ENCODE measurements around the gene PDE4B.

PDE4B gene

DNA sequence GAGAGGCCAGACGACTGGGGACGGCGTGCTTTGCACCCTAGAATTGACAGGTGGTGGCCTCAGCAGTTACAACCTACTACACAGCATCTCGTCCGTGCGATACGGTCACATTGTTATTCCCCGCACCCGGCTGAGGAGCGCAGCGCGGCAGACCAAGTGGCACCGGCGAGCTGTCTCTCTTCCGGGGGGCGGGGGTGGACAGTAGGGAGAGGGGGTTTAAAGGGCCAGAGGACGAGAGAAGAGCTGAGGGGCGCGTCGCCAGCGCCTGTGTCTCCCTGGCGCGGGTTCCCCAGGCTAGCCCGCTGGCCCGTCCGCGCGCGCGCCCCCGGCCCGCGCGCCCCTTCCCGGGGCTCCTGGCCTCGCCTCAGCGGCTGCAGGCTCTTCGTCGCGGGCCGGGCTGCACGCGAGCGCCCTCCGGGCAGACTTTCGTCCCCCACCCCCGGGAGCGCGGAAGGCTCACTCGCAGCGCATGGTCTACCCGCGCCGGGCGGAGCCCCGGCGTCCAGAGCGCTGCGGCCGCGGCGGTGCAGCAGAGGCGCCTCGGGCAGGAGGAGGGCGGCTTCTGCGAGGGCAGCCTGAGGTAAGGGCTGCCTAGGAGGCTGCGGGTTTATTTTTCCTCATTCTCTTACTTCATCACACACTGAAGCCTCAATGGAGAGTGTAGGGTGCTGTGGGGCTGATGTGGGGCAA, at the start of gene PDE4B:
Gene PDE4B (plus strand): TSS at position 227 of the 690 bp plus-strand sequence.
- DNase-seq = peak in 11 of 58 donors; percentile 1 to 68 (median 36)

- no peak for DNase-seq
Measured at GRCh38 chr1:65744731-65745130, 48.0 kb upstream of the PDE4B start.

GRCh38 chr1:65751961-65752360, 40.7 kb upstream of the PDE4B start:
- DNase-seq = no peak

GRCh38 chr1:65756616-65757015, 36.1 kb upstream of the PDE4B start:
- DNase-seq = no peak

DNA sequence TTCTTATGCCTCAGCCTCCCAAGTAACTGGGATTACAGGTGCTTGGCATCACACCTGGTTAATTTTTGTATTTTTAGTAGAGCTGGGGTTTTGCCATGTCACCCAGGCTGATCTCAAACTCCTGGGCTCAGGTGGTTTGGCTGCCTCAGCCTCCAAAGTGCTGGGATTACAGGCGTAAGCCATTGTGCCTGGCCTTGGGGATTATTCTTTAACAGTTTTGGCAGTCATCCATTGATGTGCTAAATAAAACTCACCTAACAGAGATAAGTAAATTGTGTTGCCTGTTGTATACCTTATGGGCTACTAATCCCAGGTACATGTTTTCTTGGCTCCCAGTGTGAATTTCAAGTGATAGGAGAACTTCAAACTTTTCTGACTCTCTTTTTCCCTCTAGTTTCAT, 35.2 kb upstream of the PDE4B start:
- DNase-seq = no peak

DNA sequence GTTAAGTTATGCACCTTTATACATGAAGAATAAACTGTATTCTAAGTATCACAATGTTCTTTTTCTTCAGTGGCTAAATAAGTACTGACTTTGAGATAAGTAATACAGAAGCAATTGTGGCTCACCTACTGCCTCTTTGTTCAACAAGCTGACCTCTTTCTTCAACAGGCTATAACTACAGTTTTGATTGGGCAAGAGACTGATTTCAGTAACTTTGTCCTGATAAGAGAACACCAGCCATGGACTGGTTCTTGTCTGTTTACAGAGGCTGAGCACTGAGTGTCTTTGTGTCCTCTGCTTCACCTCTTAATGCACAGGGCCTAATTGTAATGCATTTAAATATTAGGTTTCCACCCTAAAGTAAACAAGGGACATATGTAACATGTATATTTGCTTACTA, 34.6 kb upstream of the PDE4B start:
- peak in 1 of 58 donors; percentile 0 for DNase-seq

DNA sequence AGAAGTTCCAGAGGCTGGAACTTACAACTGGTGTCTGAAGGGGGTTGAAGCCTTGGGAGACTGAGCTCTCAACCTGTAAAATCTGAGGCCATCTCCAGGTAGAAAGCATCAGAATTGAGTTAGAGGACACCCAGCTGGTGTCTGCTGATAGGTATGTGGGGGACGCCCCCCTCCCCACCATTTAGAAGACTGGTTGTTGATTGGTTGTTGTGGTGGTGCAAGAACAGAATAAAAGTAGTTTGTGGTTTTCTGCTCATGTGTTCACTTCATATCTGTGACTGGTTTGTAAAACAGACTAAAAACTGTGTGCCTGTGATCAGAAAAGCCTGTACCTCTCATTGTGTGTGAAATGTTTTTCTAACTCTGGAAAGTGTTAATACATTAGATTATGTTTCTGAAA, 33.2 kb upstream of the PDE4B start:
- no peak for DNase-seq

DNA sequence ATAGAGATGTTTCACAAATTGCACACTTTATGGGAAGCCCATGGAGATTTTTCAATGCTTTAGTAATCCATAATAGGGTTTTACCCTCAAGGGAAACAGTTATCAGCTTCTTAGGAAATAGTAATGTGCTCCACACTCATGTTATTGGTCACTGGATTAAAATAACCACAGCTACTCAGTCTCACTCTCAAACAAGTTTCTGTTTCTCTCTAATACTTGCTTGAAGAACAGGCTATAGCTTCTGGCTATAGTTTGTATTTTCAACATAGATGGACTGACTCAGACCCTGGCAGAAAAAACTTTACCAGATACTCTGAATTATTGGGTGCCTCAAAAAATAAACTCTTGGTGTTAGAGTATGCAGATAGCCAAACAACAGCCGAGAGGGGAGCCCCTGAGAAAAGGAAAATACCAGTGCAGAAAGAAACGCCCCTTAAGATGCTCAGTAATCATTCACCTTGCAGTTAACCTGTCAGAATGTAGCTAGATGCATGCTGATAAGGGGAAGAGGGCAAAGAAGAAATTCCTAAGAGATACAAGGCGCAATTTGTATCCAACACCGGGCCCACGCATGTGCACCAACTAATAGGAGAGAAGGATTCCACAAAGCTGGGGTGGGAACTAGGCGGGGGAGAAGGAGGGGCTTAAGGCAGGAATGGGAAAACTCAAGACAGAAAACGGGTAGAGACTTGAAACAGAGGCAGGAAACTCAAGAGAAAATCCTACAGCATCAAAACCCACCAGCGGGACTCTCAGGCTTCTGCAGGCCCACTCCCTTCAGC, 30.4 kb upstream of the PDE4B start:
- no peak for DNase-seq

- no peak for DNase-seq
Measured at GRCh38 chr1:65764052-65764451, 28.6 kb upstream of the PDE4B start.

- no peak for DNase-seq
Measured at GRCh38 chr1:65765631-65766030, 27.1 kb upstream of the PDE4B start.

- DNase-seq = no peak
Measured at GRCh38 chr1:65769636-65770035, 23.1 kb upstream of the PDE4B start.

DNA sequence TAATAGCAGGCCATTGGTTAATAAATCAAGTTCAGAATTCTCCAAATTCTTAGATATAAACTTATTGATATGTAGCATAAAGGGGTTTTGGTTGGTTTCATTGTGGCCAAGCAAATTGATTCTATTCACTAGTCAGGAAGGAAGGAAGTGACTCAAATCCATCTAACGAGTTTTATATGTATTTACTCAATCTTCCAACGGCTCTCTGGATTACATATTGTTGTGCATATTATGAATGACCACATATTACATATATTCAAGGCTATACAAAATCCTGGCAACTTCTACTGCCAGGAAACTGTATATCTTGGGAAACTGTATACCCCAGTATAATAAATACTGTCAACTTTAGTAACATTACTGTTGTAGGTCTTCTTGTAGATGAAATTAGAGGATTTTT, 20.1 kb upstream of the PDE4B start:
- no peak for DNase-seq

DNA sequence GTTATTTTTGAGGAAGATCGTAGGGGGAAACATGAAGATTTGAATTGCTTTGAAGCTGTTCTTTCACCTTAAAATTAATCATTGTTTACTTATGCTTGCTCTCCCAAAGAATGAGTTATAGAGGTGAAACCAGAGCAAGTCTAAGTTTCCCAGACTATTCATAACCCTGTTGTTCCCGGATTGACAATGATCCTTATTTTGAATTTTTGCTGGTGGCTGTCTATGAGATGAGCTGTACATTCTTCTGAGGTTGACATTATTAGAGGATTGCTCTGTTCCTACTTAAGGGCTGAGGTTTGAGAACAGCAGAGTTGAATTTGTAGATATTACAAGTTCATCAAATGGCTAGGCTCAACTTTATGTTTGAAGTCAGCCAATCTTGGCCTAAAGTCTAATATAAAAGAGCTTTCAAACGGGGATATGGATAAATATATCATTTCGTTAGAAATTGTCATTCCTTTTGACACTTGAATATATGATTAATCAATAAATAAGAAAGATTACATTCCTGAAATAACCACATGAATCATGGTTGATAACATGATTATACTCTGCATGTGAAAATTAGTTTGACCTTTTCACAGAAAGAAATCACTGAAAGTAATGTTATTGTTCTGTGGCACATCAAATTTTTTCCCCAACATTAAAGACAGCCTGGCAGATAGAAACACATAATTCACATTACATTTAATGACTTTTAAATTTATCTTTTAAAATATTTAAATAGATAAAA, 19.1 kb upstream of the PDE4B start:
- DNase-seq = no peak

DNA sequence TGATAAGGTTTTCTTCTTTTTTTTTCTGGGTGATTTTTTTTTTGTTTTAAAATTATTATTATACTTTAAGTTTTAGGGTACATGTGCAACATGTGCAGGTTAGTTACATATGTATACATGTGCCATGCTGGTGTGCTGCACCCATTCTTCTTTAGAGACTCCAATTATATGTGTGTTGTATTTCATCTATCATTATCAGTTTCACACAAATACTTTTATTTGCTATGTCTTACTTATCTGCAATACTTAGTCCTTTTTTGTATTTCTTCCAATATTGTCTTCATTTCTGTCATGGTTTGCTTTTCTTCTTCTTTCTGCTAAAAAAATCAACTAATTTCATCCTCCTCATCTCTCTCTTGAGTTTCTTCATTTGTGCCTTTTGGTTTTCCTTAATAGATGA, 3.9 kb upstream of the PDE4B start:
- DNase-seq = no peak

GRCh38 chr1:65791396-65791795, 1.3 kb upstream of the PDE4B start:
- no peak for DNase-seq

DNA sequence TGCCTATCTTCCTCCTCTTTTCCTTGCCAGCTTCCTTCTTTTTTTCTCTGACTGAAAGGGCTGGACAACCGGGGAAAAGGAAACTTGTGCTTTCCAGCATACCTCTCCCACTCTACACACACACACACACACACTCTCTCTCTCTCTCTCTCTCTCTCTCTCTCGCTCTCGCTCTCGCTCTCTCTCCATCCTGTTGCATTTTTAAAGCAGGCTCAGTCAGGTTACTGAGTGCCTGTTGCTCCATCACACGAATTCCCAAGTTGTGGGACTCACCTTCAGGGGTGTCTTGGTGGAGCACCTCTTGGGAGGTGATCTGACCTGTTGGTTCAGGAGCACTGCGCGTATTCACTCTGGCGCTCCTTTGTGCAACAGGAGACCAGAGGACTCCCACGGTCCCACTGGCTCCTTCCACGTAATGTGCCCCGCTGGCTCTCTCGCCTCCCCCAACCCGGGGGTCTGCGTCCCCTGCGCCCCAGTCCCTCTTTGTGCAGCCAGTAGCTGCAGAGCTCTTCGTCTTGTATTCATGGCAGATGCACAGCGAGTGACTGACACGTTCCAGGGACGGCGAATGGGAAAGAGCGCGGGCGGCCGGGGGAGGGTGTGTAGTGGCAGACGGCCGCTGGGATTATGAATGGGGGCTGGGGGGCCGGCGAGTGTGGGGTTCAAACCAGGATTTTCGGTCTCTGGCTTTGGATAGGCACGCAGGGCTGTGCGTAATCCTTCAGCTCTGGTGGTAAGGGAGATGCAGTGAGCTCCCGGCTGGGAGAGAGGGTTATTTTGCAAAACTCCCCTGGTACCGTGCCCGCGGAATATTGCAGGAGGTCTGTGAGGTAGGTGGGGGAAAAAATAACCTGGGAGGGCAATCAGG, 660 bp upstream of the PDE4B start:
- peak in 20 of 58 donors; percentile 5 to 62 (median 30) for DNase-seq

- peak in 4 of 58 donors; percentile 2 to 50 (median 7) for DNase-seq
Measured at GRCh38 chr1:65793359-65793732, 651 bp downstream of the PDE4B start.

GRCh38 chr1:65795311-65795710, 2.6 kb downstream of the PDE4B start:
- no peak for DNase-seq

GRCh38 chr1:65799601-65800000, 6.9 kb downstream of the PDE4B start:
- no peak for DNase-seq

- DNase-seq = no peak
Measured at GRCh38 chr1:65804584-65804983, 11.9 kb downstream of the PDE4B start.

DNA sequence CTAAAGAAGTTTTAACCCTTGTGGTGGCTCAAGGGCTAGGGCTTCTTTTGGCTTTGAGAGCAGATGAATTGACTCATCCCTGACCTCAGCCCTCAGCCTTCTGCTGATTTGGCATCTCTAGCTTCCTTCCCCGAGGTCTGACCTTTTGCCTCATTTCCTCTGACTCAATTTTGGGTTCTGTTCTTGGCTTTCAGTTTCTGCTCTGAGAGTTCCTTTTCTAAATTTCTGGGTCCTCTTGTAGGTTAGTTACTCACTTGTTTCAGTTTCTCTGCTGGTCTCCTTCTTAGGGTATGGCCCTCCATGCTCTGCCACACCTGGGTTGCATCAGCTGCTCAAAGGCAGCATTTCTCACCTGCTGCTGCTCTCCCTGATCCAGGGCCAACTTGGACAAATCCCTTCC, 19.4 kb downstream of the PDE4B start:
- peak in 9 of 58 donors; percentile 1 to 55 (median 9) for DNase-seq

Data from anterior cingulate cortex (tissue), 58 donors.